Activated B cell treated with CpG ODN at 0.5 μM for 24 hours (primary cell): Measurements from ENCODE around the gene GRAMD2B. TPM values are rescaled to one million over a fixed set of nuclear protein-coding genes. Genes with fewer than 3 reads are reported as not detected.

ENCODE experiments used
- ATAC-seq: fragments of 200-7000 bp; cut with Tn5 transposase; one replicate; pipeline ENCODE4 v1.10.0; 2021; ENCODE audit warnings: low read depth, mild to moderate bottlenecking, moderate library complexity
- CTCF ChIA-PET: fragments of 350-600 bp; sonication (Branson Sonifier 250); formaldehyde crosslinking; loops from one replicate; lab custom pipeline; 2021; ENCODE audit warnings: antibody characterized with exemption; lab: Charles Lee
- POLR2A ChIA-PET: fragments of 350-600 bp; sonication (Branson Sonifier 250); formaldehyde crosslinking; loops from one replicate; lab custom pipeline; 2021; ENCODE audit warnings: antibody characterized with exemption; lab: Charles Lee
- DNase-seq: peaks from one replicate; pipeline ENCODE4 v3.0.0; 2022
- H3K27ac Mint-ChIP-seq: one replicate; pipeline ENCODE4 v1.8.0; 2020; ENCODE audit warnings: mixed read lengths
- H3K27me3 Mint-ChIP-seq: one replicate; pipeline ENCODE4 v1.8.0; 2021; ENCODE audit warnings: mixed read lengths
- H3K36me3 Mint-ChIP-seq: one replicate; pipeline ENCODE4 v1.8.0; 2021; ENCODE audit warnings: low read depth, mixed read lengths
- H3K4me1 Mint-ChIP-seq: one replicate; pipeline ENCODE4 v1.8.0; 2021; ENCODE audit warnings: mixed read lengths
- H3K4me3 Mint-ChIP-seq: one replicate; pipeline ENCODE4 v1.8.0; 2020; ENCODE audit warnings: mild to moderate bottlenecking, mixed read lengths
- H3K9me3 Mint-ChIP-seq: one replicate; pipeline ENCODE4 v1.8.0; 2020; ENCODE audit warnings: mixed read lengths
- intact Hi-C: fragments of 100-400 bp; cut with micrococcal nuclease; formaldehyde crosslinking; loops from one replicate; pipeline ENCODE4 v1.15.1; 2024
- total RNA-seq: library from RNA; stranded (reverse); gene quantifications from 2 replicates; pipeline ENCODE4 v1.2.3, GENCODE V29; 2022
- TF ChIP-seq, protein P1 (sequence below): fragments of 200-600 bp; IDR thresholded peaks from one replicate; pipeline ENCODE4 v1.8.0; 2022; ENCODE audit warnings: antibody characterized with exemption, mild to moderate bottlenecking

GRAMD2B gene
- total RNA-seq, 1 donor from 2014 or later, result 4.9 TPM

DNA sequence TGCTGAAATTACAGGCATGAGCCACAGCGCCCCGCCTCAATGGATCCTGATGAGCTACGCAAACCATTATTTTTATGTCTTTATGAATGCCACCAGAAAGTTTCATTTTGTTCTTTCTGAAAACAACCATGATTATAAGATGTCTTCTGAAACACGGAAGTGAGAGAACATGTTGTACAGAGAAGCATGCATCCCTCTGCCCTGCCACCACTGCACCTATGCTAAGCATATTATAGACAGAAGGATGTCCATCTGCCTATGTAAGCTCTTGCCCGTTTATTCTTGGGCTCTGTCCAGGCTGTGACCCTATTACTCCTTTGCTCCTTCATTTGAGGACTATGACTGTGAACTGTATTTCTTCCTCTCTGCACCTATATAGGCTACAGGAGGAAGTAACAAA, 74.3 kb downstream of the GRAMD2B start:
- Mint-ChIP-seq H3K9me3 (no peaks in the 10 kb centered on the region), H3K36me3 (peaks cover 5% of the 10 kb centered on the region), H3K4me3 (no peak overlapping the region), H3K27me3 (peaks cover 2% of the 10 kb centered on the region), H3K4me1 (no peaks in the 10 kb centered on the region), H3K27ac (no peak overlapping the region)
- DNase-seq, result no peak
- no peak for ATAC-seq
- TF ChIP-seq, protein P1, sequence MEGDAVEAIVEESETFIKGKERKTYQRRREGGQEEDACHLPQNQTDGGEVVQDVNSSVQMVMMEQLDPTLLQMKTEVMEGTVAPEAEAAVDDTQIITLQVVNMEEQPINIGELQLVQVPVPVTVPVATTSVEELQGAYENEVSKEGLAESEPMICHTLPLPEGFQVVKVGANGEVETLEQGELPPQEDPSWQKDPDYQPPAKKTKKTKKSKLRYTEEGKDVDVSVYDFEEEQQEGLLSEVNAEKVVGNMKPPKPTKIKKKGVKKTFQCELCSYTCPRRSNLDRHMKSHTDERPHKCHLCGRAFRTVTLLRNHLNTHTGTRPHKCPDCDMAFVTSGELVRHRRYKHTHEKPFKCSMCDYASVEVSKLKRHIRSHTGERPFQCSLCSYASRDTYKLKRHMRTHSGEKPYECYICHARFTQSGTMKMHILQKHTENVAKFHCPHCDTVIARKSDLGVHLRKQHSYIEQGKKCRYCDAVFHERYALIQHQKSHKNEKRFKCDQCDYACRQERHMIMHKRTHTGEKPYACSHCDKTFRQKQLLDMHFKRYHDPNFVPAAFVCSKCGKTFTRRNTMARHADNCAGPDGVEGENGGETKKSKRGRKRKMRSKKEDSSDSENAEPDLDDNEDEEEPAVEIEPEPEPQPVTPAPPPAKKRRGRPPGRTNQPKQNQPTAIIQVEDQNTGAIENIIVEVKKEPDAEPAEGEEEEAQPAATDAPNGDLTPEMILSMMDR, result no peak
- CTCF ChIA-PET, result interaction anchor here (1.2 kb wide), 1 partner anchor 68 kb away, joined by 3 read pairs; no protein-coding TSS in a partner anchor
- intact Hi-C loops, result no loop called here
- POLR2A ChIA-PET, result no interaction called here

DNA sequence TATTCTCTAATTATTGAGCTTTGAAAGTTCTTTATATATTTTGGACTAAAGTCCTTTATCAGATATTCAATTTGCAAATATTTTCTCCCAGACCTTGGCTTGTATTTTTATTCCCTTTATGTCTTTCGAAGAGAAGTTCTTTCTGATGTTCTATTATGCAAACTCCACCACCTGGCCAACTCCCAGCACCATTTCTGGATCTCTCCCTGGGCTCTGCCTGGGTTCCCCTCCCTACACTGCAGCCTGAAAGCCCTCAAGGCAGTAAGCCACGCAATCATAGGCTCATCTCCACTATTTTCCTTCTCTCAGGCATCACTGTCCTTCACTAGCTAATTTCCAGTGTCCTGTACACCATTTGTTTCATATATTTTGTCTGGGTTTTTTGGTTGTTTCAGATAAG, 76.1 kb downstream of the GRAMD2B start:
- no peak overlapping the region for H3K4me3 Mint-ChIP-seq
- CTCF ChIA-PET, result interaction anchor here (0.6 to 1.9 kb wide), 7 partner anchors 9 to 161 kb away, joined by 3 to 19 read pairs (median 3); no protein-coding TSS in a partner anchor

DNA sequence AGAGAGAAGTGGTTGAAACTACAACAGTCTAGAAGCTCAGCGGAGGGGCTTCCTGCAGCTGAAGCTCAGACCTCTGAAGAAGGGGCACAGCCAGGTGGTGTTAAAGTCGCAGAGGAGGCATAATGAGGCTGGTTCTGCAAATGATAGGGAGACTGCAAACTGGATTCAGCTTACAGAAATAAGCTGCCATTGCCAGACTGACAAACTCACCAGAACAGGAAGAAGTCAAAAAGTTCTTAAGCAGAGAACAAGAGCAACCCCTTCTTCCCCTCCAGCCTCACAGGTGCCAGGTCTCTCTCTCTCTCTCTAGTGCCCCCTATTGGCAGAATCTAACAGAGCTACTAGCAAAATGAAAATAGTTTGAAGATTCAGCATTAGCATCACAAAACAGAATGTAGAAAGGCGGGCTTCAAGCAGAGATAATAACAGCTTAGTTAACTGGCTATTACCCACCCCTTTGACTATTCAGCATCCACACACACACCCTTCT, 76.7 kb downstream of the GRAMD2B start:
- H3K4me3 Mint-ChIP-seq, result no peak overlapping the region
- CTCF ChIA-PET, result interaction anchor here (1.1 to 1.9 kb wide), 8 partner anchors 10 to 161 kb away, joined by 3 to 19 read pairs (median 3); no protein-coding TSS in a partner anchor
- TF ChIP-seq, protein P1, result no peak
- H3K36me3 Mint-ChIP-seq, result no peaks in the 10 kb centered on the region
- POLR2A ChIA-PET, result no interaction called here
- peaks cover 2% of the 10 kb centered on the region for H3K27me3 Mint-ChIP-seq
- H3K4me1 Mint-ChIP-seq, result no peaks in the 10 kb centered on the region
- H3K27ac Mint-ChIP-seq, result no peak overlapping the region
- ATAC-seq (no peak), DNase-seq (no peak)
- intact Hi-C loops, result loop anchor here (1.0 to 2.0 kb wide), 2 partner anchors 145 to 161 kb away; no protein-coding TSS in a partner anchor
- H3K9me3 Mint-ChIP-seq, result no peaks in the 10 kb centered on the region

More for the DNA sequence above, 76.1 kb downstream of the GRAMD2B start:
- Mint-ChIP-seq H3K4me1 (no peaks in the 10 kb centered on the region), H3K9me3 (no peaks in the 10 kb centered on the region), H3K27me3 (peaks cover 2% of the 10 kb centered on the region), H3K36me3 (no peaks in the 10 kb centered on the region), H3K27ac (no peak overlapping the region)
- POLR2A ChIA-PET, result no interaction called here
- TF ChIP-seq, protein P1, result no peak
- ATAC-seq (no peak), DNase-seq (no peak)
- intact Hi-C loops, result no loop called here

DNA sequence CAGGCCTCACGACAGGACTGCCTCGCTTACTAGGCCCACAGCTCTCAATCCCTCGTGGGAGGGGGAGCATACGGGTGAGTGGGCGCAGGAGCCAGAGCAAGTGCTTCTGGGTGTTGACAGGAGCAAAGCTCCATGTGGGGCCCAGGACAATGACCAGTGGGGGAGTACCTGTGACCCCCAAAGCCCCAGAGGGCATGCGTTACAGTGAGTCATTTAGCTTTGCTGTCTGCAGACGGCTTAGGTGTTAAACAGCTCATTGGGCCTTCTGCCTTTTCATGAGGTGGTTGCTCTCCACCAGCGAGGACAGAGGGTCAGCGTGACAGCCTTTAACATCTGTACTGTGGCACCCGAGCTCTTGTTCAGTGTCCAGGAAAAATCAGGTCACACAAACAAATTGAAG, 78.2 kb downstream of the GRAMD2B start:
- Mint-ChIP-seq H3K9me3 (no peaks in the 10 kb centered on the region), H3K27ac (no peak overlapping the region), H3K4me3 (no peak overlapping the region), H3K27me3 (peaks cover 2% of the 10 kb centered on the region), H3K4me1 (no peaks in the 10 kb centered on the region), H3K36me3 (no peaks in the 10 kb centered on the region)
- CTCF ChIA-PET, result interaction anchor here (0.9 to 1.9 kb wide), 4 partner anchors 9 to 53 kb away, joined by 3 to 4 read pairs (median 3); no protein-coding TSS in a partner anchor
- ATAC-seq (no peak), DNase-seq (no peak)
- POLR2A ChIA-PET, result no interaction called here
- intact Hi-C loops, result loop anchor here (2.0 kb wide), 1 partner anchor 147 kb away; no protein-coding TSS in a partner anchor
- TF ChIP-seq, protein P1, result no peak

GRCh38 chr5:126503602-126504104, 80.4 kb downstream of the GRAMD2B start:
- POLR2A ChIA-PET, result interaction anchor here (0.9 kb wide), 1 partner anchor 18 kb away, joined by 8 read pairs; no protein-coding TSS in a partner anchor
- CTCF ChIA-PET, result no interaction called here
- intact Hi-C loops, result no loop called here
- Mint-ChIP-seq H3K4me1 (peaks cover 3% of the 10 kb centered on the region), H3K27ac (no peak overlapping the region), H3K4me3 (no peak overlapping the region), H3K36me3 (no peaks in the 10 kb centered on the region), H3K27me3 (peaks cover 2% of the 10 kb centered on the region), H3K9me3 (no peaks in the 10 kb centered on the region)
- DNase-seq (no peak), ATAC-seq (no peak)
- TF ChIP-seq, protein P1, result no peak
